ENCODE measurements around the gene DNAJC25. TPM values are rescaled to one million over a fixed set of nuclear protein-coding genes. Genes with fewer than 3 reads are reported as not detected.
A peak's percentile ranks its signal among the peaks of the same experiment; 100 is the strongest.

The DNAJC25 gene
- total and polyA plus RNA-seq, 3 donors from 2014 or later, result 10.0 to 15.9 (median 15.7) TPM

DNA sequence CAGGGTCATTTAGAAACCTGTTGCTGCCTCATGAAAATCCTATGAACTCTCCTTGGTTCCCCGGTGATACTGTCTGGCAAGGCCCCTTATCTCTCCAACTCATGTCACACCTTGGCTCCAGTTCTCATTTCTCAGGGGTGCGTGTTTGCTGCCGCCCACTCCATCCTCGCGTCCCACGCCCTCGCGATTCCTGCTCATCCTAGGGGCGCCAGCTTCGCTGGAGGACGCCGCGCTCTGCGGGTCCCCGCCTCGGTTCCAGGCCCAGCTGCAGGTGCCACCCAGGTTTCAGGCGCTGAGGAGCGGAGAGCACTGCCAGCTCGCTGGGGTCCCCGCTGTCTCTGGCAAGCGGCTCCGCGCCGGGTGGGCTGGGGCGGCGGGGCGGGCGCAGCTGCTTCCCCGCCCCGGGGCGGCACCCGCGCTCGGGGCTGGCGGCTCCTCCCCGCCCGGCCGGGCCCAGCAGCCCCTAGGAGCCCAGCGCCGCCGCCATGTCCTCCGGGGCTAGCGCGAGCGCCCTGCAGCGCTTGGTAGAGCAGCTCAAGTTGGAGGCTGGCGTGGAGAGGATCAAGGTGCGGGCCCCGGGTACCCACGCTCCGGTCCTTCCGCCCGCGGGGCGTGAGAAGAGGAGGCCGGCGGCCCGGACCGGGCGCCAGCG is 30.1 kb downstream of the DNAJC25 start, which contains the start of gene GNG10:
Gene GNG10 (plus strand): TSS at position 456 of the 652 bp plus-strand sequence. CDS start 30 bp downstream, at position 486.
- H3K36me3 ChIP-seq (ENCODE audit: low read depth, missing control alignments), result no peaks in the 10 kb centered on the region
- 0 to 1% methylated on average over 11 to 25 of the region's 61 CpGs for WGBS, 2 donors
- TF ChIP-seq POLR2A (IDR thresholded peaks at IDR 0.05), result no peak
- TF ChIP-seq, protein P1, sequence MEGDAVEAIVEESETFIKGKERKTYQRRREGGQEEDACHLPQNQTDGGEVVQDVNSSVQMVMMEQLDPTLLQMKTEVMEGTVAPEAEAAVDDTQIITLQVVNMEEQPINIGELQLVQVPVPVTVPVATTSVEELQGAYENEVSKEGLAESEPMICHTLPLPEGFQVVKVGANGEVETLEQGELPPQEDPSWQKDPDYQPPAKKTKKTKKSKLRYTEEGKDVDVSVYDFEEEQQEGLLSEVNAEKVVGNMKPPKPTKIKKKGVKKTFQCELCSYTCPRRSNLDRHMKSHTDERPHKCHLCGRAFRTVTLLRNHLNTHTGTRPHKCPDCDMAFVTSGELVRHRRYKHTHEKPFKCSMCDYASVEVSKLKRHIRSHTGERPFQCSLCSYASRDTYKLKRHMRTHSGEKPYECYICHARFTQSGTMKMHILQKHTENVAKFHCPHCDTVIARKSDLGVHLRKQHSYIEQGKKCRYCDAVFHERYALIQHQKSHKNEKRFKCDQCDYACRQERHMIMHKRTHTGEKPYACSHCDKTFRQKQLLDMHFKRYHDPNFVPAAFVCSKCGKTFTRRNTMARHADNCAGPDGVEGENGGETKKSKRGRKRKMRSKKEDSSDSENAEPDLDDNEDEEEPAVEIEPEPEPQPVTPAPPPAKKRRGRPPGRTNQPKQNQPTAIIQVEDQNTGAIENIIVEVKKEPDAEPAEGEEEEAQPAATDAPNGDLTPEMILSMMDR (IDR thresholded peaks at IDR 0.05), result no peak
- DNase-seq, result peak; percentile 55
- peak within 1 kb of the TSS; percentile 71 to 82 for H3K4me3 ChIP-seq
- peaks cover 10% of the 10 kb centered on the region for H3K4me1 ChIP-seq
- intact Hi-C loops (cut with DNase I; ENCODE audit: low total_unique reads), result no loop called here
- H3K27me3 ChIP-seq, result no peaks in the 10 kb centered on the region
- no peaks in the 10 kb centered on the region for H3K9me3 ChIP-seq
- H3K27ac ChIP-seq, result peak within 1 kb of the TSS; percentile 48 to 81

DNA sequence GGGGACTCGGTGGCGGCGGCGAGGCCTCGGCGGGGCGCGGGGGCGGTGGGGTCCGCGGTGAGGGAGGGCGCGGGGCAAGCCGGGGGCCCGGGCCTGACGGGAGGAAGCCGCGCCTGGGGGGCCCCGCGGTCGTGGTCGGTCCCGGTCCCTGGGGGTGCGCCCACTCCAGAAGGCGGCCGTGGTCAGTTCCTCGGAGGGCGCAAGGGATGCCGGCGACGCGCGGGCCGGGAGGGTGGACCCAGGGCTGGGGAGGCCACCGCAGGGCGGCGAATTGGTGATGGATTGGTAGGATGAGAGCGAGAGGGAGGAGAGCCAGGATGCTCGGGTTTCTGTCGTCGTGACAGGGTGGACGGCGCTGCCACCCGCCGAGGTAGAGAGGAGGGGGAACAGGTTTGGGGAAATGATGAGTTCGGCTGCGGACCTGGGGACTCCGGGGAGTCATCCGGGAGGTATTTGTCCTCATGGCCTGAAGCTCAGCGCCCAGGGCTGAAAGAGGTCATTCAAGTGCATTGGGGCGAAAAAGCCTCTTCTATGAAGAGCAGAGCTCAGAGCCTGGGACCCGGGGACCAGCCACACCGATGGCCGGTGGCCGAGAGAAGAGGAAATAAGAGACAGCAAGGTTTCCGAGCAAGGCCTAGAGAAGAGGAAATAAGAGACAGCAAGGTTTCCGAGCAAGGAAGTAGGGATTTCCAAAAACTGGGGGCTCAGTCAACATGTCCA is 30.8 kb downstream of the DNAJC25 start:
- Histone ChIP-seq H3K4me3 (peak overlapping the region; percentile 71 to 82), H3K27ac (peak overlapping the region; percentile 48 to 81), H3K4me1 (peaks cover 10% of the 10 kb centered on the region), H3K9me3 (no peaks in the 10 kb centered on the region), H3K36me3 (ENCODE audit: low read depth, missing control alignments) (no peaks in the 10 kb centered on the region), H3K27me3 (no peaks in the 10 kb centered on the region)
- peak; percentile 51 for DNase-seq
- intact Hi-C loops (cut with DNase I; ENCODE audit: low total_unique reads), result no loop called here
- WGBS, 2 donors, result 0 to 1% methylated on average over 33 to 36 of the region's 57 CpGs
- TF ChIP-seq POLR2A (IDR thresholded peaks at IDR 0.05), result no peak
- TF ChIP-seq, protein P1 (IDR thresholded peaks at IDR 0.05), result no peak

DNA sequence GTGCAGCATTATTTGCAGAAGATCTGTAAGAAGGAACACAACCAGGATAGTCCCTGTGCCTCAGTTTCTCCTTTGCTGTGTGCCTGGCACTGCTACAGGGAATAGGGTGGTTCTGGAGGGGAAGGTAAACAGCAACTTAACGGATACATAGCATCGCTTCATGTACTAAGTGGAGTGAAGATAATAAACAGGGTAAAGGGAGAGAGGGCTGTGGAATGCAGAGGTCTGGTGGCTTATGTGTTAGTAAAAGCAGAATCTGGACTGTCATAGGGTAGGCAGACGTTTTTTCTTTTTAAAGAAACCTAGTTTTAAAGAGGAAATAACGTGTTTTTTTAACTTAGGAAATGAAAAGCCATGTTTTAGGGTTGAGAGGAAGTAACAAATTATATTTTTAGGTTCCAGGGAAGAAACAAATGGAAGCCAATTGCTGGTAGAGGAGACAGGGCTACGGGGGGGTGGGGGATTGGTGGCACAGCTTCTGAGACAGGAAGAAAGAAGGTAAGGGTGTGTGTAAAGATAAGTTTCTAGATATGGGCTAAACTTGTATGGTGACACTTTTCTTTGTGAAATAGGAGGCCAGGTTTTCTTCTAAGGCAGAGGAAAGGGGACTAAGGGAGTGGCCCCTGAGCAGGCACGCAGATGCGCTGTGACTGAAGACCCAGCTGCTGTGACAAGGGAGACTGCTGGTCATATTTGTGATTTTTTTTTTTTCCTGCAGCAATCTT is 31.6 kb downstream of the DNAJC25 start:
- TF ChIP-seq, protein P1 (IDR thresholded peaks at IDR 0.05), result no peak
- no peak for DNase-seq
- Histone ChIP-seq H3K27ac (peak overlapping the region in 1 of 2 donors; percentile 81), H3K9me3 (no peaks in the 10 kb centered on the region), H3K4me1 (peaks cover 10% of the 10 kb centered on the region), H3K27me3 (no peaks in the 10 kb centered on the region), H3K36me3 (ENCODE audit: low read depth, missing control alignments) (no peaks in the 10 kb centered on the region), H3K4me3 (peak overlapping the region; percentile 71 to 82)
- WGBS, 2 donors, result 26 to 32% methylated on average over 7 of the region's 7 CpGs
- intact Hi-C loops (cut with DNase I; ENCODE audit: low total_unique reads), result no loop called here

DNA sequence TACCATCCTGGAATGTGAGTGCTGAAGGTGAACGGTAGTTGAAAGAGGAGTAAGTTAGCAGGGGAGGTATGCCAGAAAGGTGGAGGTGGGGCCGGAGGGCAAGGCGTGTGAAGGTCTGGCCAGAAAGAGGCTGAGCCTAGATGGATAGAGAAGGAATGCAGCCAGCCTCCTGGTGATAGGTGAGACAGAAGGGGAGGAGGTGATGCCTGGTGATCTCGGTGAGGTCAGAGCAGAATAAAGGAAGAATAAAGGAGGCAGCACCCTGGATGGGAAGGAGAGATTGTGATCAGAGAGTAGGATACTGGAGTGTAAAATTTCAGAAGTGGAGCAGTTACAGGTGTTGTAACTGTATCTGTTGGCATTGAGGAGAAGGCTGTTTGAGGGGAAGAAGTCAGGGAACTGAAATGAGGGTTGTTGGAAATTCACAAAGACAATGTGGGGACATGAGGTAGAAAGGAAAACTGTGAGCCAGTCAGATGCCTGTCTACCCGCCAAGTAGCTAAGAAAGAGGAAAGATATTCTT is 32.2 kb downstream of the DNAJC25 start:
- H3K27ac ChIP-seq, result no peak overlapping the region
- no peaks in the 10 kb centered on the region for H3K36me3 ChIP-seq (ENCODE audit: low read depth, missing control alignments)
- WGBS, 2 donors, result 62 to 75% methylated on average over 5 of the region's 5 CpGs
- H3K4me3 ChIP-seq, result no peak overlapping the region
- no peaks in the 10 kb centered on the region for H3K27me3 ChIP-seq
- no peak for DNase-seq
- H3K4me1 ChIP-seq, result peaks cover 10% of the 10 kb centered on the region
- TF ChIP-seq POLR2A (IDR thresholded peaks at IDR 0.05), result no peak
- TF ChIP-seq, protein P1 (IDR thresholded peaks at IDR 0.05), result no peak
- no peaks in the 10 kb centered on the region for H3K9me3 ChIP-seq
- intact Hi-C loops (cut with DNase I; ENCODE audit: low total_unique reads), result no loop called here
